Effector memory CD4-positive, alpha-beta T cell (primary cell): ENCODE measurements around the gene LRRC27.

Experiments
- DNase-seq, 3 donors: peaks; one replicate each; pipeline ENCODE4 v3.0.0-alpha.2; 2020
- H3K27ac ChIP-seq: 2 replicates; pipeline ENCODE4 v1.7.0; 2013; ENCODE audit warnings: mild to moderate bottlenecking, low read length, moderate library complexity; ENCODE audit not compliant: insufficient read depth, poor library complexity, severe bottlenecking
- H3K27me3 ChIP-seq: replicated peaks from 2 replicates; pipeline ENCODE4 v1.7.0; 2013; ENCODE audit warnings: mild to moderate bottlenecking, low read length; ENCODE audit not compliant: insufficient read depth, control insufficient read depth, poor library complexity, severe bottlenecking
- H3K36me3 ChIP-seq: 2 replicates; pipeline ENCODE4 v1.7.0; 2013; ENCODE audit warnings: mild to moderate bottlenecking, low read length, moderate library complexity; ENCODE audit not compliant: control insufficient read depth, insufficient read depth
- H3K4me1 ChIP-seq: 2 replicates; pipeline ENCODE4 v1.7.0; 2013; ENCODE audit warnings: low read length, mild to moderate bottlenecking; ENCODE audit not compliant: control insufficient read depth, insufficient read depth, poor library complexity, severe bottlenecking
- H3K4me3 ChIP-seq: 2 replicates; pipeline ENCODE4 v1.7.0; 2013; ENCODE audit warnings: low read length, low read depth, mild to moderate bottlenecking; ENCODE audit not compliant: insufficient read depth, poor library complexity, severe bottlenecking
- H3K9me3 ChIP-seq: 2 replicates; pipeline ENCODE4 v1.7.0; 2013; ENCODE audit warnings: mild to moderate bottlenecking, low read length, moderate library complexity; ENCODE audit not compliant: control insufficient read depth

Gene LRRC27

GRCh38 chr10:132400041-132400546 lies 68.1 kb downstream of the LRRC27 start:
- DNase-seq = no peak
- Histone ChIP-seq H3K27me3 (no peaks in the 10 kb centered on the region), H3K4me3 (no peak overlapping the region), H3K27ac (no peak overlapping the region), H3K36me3 (peaks cover 2% of the 10 kb centered on the region), H3K9me3 (no peaks in the 10 kb centered on the region), H3K4me1 (peaks cover 19% of the 10 kb centered on the region)

- Histone ChIP-seq H3K27ac (no peak overlapping the region), H3K4me1 (peaks cover 19% of the 10 kb centered on the region), H3K9me3 (no peaks in the 10 kb centered on the region), H3K4me3 (no peak overlapping the region), H3K27me3 (no peaks in the 10 kb centered on the region), H3K36me3 (peaks cover 8% of the 10 kb centered on the region)
- DNase-seq = no peak
Measured at GRCh38 chr10:132400547-132401151, 68.7 kb downstream of the LRRC27 start.

GRCh38 chr10:132401401-132402118 lies 69.6 kb downstream of the LRRC27 start:
- Histone ChIP-seq H3K27ac (no peak overlapping the region), H3K4me1 (peaks cover 15% of the 10 kb centered on the region), H3K36me3 (peaks cover 16% of the 10 kb centered on the region), H3K27me3 (no peaks in the 10 kb centered on the region), H3K9me3 (no peaks in the 10 kb centered on the region), H3K4me3 (no peak overlapping the region)
- DNase-seq = no peak

- H3K4me1 ChIP-seq = peaks cover 12% of the 10 kb centered on the region
- no peaks in the 10 kb centered on the region for H3K27me3 ChIP-seq
- no peak for DNase-seq
- H3K4me3 ChIP-seq = no peak overlapping the region
- H3K9me3 ChIP-seq = no peaks in the 10 kb centered on the region
- no peak overlapping the region for H3K27ac ChIP-seq
- peaks cover 20% of the 10 kb centered on the region for H3K36me3 ChIP-seq
Measured at GRCh38 chr10:132402781-132403241, 70.8 kb downstream of the LRRC27 start.

GRCh38 chr10:132403511-132404168 lies 71.6 kb downstream of the LRRC27 start:
- Histone ChIP-seq H3K4me3 (no peak overlapping the region), H3K36me3 (peaks cover 20% of the 10 kb centered on the region), H3K27ac (no peak overlapping the region), H3K9me3 (no peaks in the 10 kb centered on the region), H3K27me3 (no peaks in the 10 kb centered on the region), H3K4me1 (peaks cover 9% of the 10 kb centered on the region)
- DNase-seq = no peak

GRCh38 chr10:132404169-132404880 lies 72.3 kb downstream of the LRRC27 start:
- H3K27ac ChIP-seq = no peak overlapping the region

GRCh38 chr10:132404911-132405462 lies 73.0 kb downstream of the LRRC27 start:
- H3K27ac ChIP-seq = no peak overlapping the region
- H3K4me3 ChIP-seq = no peak overlapping the region
- H3K4me1 ChIP-seq = peaks cover 6% of the 10 kb centered on the region
- no peaks in the 10 kb centered on the region for H3K9me3 ChIP-seq
- H3K36me3 ChIP-seq = peaks cover 20% of the 10 kb centered on the region
- DNase-seq = no peak
- no peaks in the 10 kb centered on the region for H3K27me3 ChIP-seq

More at GRCh38 chr10:132404169-132404880, 72.3 kb downstream of the LRRC27 start:
- Histone ChIP-seq H3K4me3 (no peak overlapping the region), H3K36me3 (peaks cover 20% of the 10 kb centered on the region), H3K27me3 (no peaks in the 10 kb centered on the region), H3K4me1 (peaks cover 6% of the 10 kb centered on the region), H3K9me3 (no peaks in the 10 kb centered on the region)
- DNase-seq = no peak

GRCh38 chr10:132405463-132405991 lies 73.5 kb downstream of the LRRC27 start:
- H3K4me3 ChIP-seq = no peak overlapping the region
- peaks cover 20% of the 10 kb centered on the region for H3K36me3 ChIP-seq
- no peaks in the 10 kb centered on the region for H3K27me3 ChIP-seq
- H3K9me3 ChIP-seq = no peaks in the 10 kb centered on the region
- H3K27ac ChIP-seq = no peak overlapping the region
- no peak for DNase-seq
- peaks cover 6% of the 10 kb centered on the region for H3K4me1 ChIP-seq

- Histone ChIP-seq H3K4me3 (no peak overlapping the region), H3K27me3 (no peaks in the 10 kb centered on the region), H3K27ac (no peak overlapping the region), H3K36me3 (peaks cover 20% of the 10 kb centered on the region), H3K4me1 (peaks cover 6% of the 10 kb centered on the region), H3K9me3 (no peaks in the 10 kb centered on the region)
- DNase-seq = no peak
Measured at GRCh38 chr10:132406181-132406580, 74.2 kb downstream of the LRRC27 start.
